ENCODE measurements around the gene RAVER2.
"Not testable (repeated sequence)": the region's sequence is repeated elsewhere in the genome, so short reads cannot be mapped to it uniquely, and the experiment has no call there.

The RAVER2 gene

GRCh38 chr1:64744492-64745180 is at the start of gene RAVER2:
Gene RAVER2, plus strand, starts transcription at chr1:64745075. Its CDS starts 98 bp downstream, at chr1:64745173.
- DNase-seq = peak; percentile 72
- TF ChIP-seq CTCF (IDR thresholded peaks at IDR 0.05; ENCODE audit: low read depth, low read length) = peak; percentile 67
- Histone ChIP-seq H3K36me3 (no peaks in the 10 kb centered on the region), H3K9me3 (ENCODE audit: severe bottlenecking) (no peaks in the 10 kb centered on the region), H3K27ac (peak within 1 kb of the TSS; percentile 85), H3K27me3 (ENCODE audit: insufficient read depth, low read depth, severe bottlenecking) (no peaks in the 10 kb centered on the region), H3K4me3 (ENCODE audit: low read depth, low read length) (peak within 1 kb of the TSS; percentile 72)

- Histone ChIP-seq H3K4me3 (ENCODE audit: low read depth, low read length) (no peak overlapping the region), H3K27me3 (ENCODE audit: insufficient read depth, low read depth, severe bottlenecking) (no peaks in the 10 kb centered on the region), H3K27ac (no peak overlapping the region), H3K9me3 (ENCODE audit: severe bottlenecking) (no peaks in the 10 kb centered on the region), H3K36me3 (no peaks in the 10 kb centered on the region)
- TF ChIP-seq CTCF (IDR thresholded peaks at IDR 0.05; ENCODE audit: low read depth, low read length) = no peak
- no peak for DNase-seq
Measured at GRCh38 chr1:64696879-64697278, 48.0 kb upstream of the RAVER2 start.

GRCh38 chr1:64699327-64699726 is 45.5 kb upstream of the RAVER2 start:
- Histone ChIP-seq H3K27ac (no peak overlapping the region), H3K4me3 (ENCODE audit: low read depth, low read length) (no peak overlapping the region), H3K27me3 (ENCODE audit: insufficient read depth, low read depth, severe bottlenecking) (no peaks in the 10 kb centered on the region), H3K9me3 (ENCODE audit: severe bottlenecking) (no peaks in the 10 kb centered on the region), H3K36me3 (no peaks in the 10 kb centered on the region)
- DNase-seq = no peak
- no peak for TF ChIP-seq CTCF (IDR thresholded peaks at IDR 0.05; ENCODE audit: low read depth, low read length)

GRCh38 chr1:64701071-64701470 is 43.8 kb upstream of the RAVER2 start:
- no peaks in the 10 kb centered on the region for H3K36me3 ChIP-seq
- no peak overlapping the region for H3K4me3 ChIP-seq (ENCODE audit: low read depth, low read length)
- no peak for TF ChIP-seq CTCF (IDR thresholded peaks at IDR 0.05; ENCODE audit: low read depth, low read length)
- no peak overlapping the region for H3K27ac ChIP-seq
- H3K27me3 ChIP-seq (ENCODE audit: insufficient read depth, low read depth, severe bottlenecking) = no peaks in the 10 kb centered on the region
- no peak for DNase-seq
- no peaks in the 10 kb centered on the region for H3K9me3 ChIP-seq (ENCODE audit: severe bottlenecking)

GRCh38 chr1:64701886-64702285 is 43.0 kb upstream of the RAVER2 start:
- DNase-seq = no peak
- no peaks in the 10 kb centered on the region for H3K36me3 ChIP-seq
- H3K4me3 ChIP-seq (ENCODE audit: low read depth, low read length) = no peak overlapping the region
- no peaks in the 10 kb centered on the region for H3K9me3 ChIP-seq (ENCODE audit: severe bottlenecking)
- H3K27me3 ChIP-seq (ENCODE audit: insufficient read depth, low read depth, severe bottlenecking) = no peaks in the 10 kb centered on the region
- TF ChIP-seq CTCF (IDR thresholded peaks at IDR 0.05; ENCODE audit: low read depth, low read length) = no peak
- H3K27ac ChIP-seq = no peak overlapping the region

- not testable (repeated sequence) for H3K36me3 ChIP-seq; H3K27me3 ChIP-seq (ENCODE audit: insufficient read depth, low read depth, severe bottlenecking); H3K4me3 ChIP-seq (ENCODE audit: low read depth, low read length); DNase-seq; H3K9me3 ChIP-seq (ENCODE audit: severe bottlenecking); H3K27ac ChIP-seq
Measured at GRCh38 chr1:64702670-64703069, 42.2 kb upstream of the RAVER2 start.

Data from WERI-Rb-1 (cell line).